Measurements from ENCODE around the gene GAGE13.
"Not testable (repeated sequence)": the region's sequence is repeated elsewhere in the genome, so short reads cannot be mapped to it uniquely, and the experiment has no call there.

GAGE13 gene

GRCh38 chrX:49331282-49331681 is at the start of gene GAGE13:
Gene GAGE13, plus strand, starts transcription at chrX:49331582. Its CDS starts 1,156 bp downstream, at chrX:49332738.
- not testable (repeated sequence) for DNase-seq (ENCODE audit: low read depth)

DNA sequence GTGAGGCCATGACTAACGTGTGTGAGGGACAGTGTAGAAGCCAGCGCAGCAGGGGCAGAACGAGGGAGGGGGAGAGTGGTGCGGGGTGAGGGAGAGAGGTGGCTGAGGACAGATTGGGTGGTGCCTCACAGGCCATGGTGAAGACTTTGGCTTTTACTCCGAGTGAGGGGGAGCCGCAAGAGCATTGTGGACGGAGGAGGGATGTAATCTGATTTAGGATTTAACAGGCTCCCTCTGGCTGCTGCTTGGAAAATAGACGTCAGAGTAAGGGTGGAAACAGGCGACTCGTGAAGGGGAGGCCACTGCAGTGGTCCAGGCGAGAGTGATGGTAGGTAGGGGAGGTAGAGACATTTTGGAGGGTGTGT is 48.8 kb upstream of the GAGE13 start:
- DNase-seq (ENCODE audit: low read depth), result no peak

GRCh38 chrX:49284212-49284611 is 47.2 kb upstream of the GAGE13 start:
- DNase-seq (ENCODE audit: low read depth), result no peak

DNA sequence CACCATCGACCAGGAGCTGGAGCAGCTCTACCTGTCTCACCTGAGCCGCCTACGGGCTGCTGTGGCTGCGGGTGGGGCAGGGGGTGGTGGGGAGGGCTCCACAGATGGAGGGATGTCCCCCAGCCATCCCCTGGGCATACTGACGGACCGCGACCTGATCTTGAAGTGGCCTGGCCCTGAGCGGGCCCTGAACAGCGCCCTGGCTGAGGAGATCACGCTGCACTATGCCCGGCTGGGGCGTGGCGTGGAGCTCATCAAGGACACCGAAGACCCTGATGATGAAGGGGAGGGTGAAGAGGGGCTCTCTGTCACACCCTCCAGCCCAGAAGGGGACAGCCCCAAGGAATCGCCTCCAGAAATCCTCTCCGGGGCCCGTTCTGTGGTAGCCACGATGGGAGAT is 45.2 kb upstream of the GAGE13 start:
- DNase-seq (ENCODE audit: low read depth), result no peak

- no peak for DNase-seq (ENCODE audit: low read depth)
Measured at GRCh38 chrX:49286581-49286980, 44.8 kb upstream of the GAGE13 start.

- no peak for DNase-seq (ENCODE audit: low read depth)
Measured at GRCh38 chrX:49287665-49288064, 43.7 kb upstream of the GAGE13 start.

- DNase-seq (ENCODE audit: low read depth), result no peak
Measured at GRCh38 chrX:49290215-49290614, 41.2 kb upstream of the GAGE13 start.

- DNase-seq (ENCODE audit: low read depth), result peak; percentile 43
Measured at GRCh38 chrX:49291615-49292337, 39.6 kb upstream of the GAGE13 start.

DNA sequence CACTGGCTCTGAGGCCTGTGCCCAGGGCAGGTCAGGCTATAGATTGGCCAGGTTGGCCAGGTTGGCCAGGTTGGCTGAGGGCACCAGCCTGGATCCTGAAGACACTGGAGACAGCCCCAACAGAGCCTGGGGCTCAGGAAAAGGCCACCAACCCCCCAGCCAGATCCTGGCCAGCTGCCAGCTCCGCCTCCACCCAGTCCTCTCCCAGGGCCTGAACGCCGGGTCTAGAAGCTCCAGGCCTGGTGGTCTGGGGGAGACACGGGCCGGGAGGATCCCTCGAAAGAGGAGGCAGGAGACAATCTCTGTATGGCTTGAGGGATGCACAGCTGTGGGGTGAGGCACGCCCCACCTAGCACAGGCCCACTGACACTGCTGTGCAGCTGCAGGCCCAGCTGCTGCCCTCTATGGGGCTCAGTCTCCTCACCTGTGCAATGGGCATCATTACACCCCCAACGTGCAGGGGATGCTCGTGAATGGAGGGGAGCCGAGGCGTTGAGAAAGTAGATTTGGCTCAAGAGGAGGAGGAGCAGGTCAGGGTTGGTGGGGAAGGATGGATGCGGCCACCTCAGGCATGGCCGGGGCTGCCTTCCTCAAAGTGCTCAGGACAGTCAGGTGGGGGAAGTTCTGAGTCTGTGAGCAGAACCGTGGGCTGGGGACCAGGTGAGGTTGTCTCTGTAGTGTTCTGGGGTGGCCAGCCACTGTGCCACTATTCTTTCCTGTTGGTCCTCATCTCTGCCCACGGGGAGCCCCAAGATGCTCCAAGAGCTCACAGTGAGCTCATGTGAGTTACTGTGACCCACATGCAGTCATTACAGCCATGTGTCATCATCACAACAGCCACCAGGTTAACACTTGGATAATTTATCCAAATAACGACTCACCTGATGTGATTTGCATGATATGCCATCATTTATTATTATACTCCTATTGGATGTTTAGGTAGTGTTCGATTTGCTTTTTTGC is 38.7 kb upstream of the GAGE13 start:
- no peak for DNase-seq (ENCODE audit: low read depth)

DNA sequence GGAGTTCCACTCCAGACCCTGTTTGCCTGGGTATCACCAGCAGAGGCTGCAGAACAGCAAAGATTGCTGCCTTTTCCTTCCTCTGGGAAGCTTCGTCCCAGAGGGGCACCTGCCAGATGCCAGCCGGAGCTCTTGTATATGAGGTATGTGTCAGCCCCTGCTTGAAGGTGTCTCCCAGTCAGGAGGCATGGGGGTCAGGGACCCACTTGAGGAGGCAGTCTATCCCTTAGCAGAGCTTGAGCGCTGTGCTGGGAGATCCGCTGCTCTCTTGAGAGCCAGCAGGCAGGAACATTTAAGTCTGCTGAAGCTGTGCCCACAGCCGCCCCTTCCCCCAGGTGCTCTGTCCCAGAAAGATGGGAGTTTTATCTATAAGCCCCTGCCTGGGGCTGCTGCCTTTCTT is 32.1 kb upstream of the GAGE13 start:
- DNase-seq (ENCODE audit: low read depth), result not testable (repeated sequence)

DNA sequence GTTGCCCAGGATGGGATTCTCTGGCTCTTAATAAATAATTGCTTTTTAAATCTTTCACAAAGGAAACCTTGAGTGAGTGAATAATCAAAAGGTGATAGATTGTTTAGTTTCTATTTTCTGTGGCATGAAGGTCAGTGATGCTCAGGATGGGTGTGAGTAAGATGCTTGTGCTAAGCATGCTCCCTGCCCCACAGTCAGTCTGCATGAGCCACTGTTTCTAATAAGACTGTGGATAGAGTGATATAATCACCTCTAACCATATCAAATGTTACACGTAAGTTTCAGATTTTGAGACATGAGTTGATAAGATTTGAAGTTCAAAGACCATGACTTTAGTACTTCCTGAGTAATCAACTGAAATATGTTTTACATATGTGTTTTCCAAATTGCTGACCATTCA is 30.7 kb upstream of the GAGE13 start:
- DNase-seq (ENCODE audit: low read depth), result no peak

DNA sequence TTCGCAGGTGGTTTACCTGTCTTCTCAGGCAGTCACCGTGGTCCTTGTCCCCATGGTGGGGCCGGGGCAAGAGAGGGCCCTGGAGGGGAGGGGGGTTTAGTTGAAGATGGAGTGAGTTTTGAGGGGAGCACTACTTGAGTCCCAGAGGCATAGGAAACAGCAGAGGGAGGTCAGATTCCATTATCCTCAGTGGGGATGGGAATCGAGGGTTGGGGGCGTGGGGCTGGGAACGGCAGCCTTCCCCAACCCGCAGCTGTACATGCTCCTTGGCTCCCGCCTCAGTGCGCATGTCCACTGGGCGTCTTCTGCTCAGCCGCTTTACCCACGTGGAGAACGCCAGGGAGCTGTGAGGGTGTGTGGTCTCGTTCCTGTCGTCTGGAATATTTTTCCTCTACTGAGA is 28.0 kb upstream of the GAGE13 start, which contains the start of gene GAGE10:
Gene GAGE10, plus strand, starts transcription at position 301 of the 400 bp plus-strand sequence. CDS start 1,214 bp downstream, outside the sequence.
- no peak for DNase-seq (ENCODE audit: low read depth)

- DNase-seq (ENCODE audit: low read depth), result not testable (repeated sequence)
Measured at GRCh38 chrX:49307775-49308174, 23.6 kb upstream of the GAGE13 start.

- DNase-seq (ENCODE audit: low read depth), result no peak
Measured at GRCh38 chrX:49308604-49309269, 22.6 kb upstream of the GAGE13 start.

- no peak for DNase-seq (ENCODE audit: low read depth)
Measured at GRCh38 chrX:49309401-49309981, 21.9 kb upstream of the GAGE13 start.

GRCh38 chrX:49310371-49310770 is 21.0 kb upstream of the GAGE13 start:
- DNase-seq (ENCODE audit: low read depth), result no peak

DNA sequence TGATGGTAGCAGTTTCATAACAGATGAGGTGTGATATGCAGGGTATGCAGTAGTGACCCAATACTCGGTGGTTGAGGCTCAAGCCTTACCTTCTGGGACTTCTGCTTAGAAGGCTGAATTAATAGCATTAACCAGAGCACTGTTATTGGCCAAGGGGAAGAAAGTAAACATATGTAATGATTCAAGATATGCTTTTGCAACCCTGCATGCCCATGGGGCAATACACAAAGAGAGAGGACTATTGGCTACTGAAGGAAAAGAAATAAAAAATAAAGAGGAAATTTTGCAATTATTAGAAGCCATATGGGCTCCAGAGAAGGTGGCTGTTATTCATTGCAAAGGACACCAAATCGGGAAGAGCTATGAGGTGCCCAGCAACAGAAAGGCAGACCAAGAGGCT is 19.2 kb upstream of the GAGE13 start:
- no peak for DNase-seq (ENCODE audit: low read depth)

- DNase-seq (ENCODE audit: low read depth), result no peak
Measured at GRCh38 chrX:49316085-49316484, 15.3 kb upstream of the GAGE13 start.

DNA sequence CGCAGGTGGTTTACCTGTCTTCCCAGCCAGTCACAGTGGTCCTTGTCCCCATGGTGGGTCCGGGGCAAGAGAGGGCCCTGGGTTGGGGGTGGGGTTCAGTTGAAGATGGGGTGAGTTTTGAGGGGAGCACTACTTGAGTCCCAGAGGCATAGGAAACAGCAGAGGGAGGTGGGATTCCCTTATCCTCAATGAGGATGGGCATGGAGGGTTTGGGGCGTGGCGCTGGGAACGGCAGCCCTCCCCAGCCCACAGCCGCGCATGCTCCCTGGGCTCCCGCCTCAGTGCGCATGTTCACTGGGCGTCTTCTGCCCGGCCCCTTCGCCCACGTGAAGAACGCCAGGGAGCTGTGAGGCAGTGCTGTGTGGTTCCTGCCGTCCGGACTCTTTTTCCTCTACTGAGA is 9.6 kb upstream of the GAGE13 start, which contains the start of gene GAGE12J:
Gene GAGE12J, plus strand, starts transcription at position 301 of the 400 bp plus-strand sequence. CDS start 1,157 bp downstream, outside the sequence.
- not testable (repeated sequence) for DNase-seq (ENCODE audit: low read depth)

- not testable (repeated sequence) for DNase-seq (ENCODE audit: low read depth)
Measured at GRCh38 chrX:49322266-49322665, 9.1 kb upstream of the GAGE13 start.

- not testable (repeated sequence) for DNase-seq (ENCODE audit: low read depth)
Measured at GRCh38 chrX:49323735-49324134, 7.6 kb upstream of the GAGE13 start.

- not testable (repeated sequence) for DNase-seq (ENCODE audit: low read depth)
Measured at GRCh38 chrX:49330421-49330820, 961 bp upstream of the GAGE13 start.
